BLaER1 treated with 17β-estradiol and CSF1 and Interleukin-3, amounts not matched to agents 10 nM and 100 nM (cell line): ENCODE results near the gene AKT3.
A peak's percentile ranks its signal among the peaks of the same experiment; 100 is the strongest.

Experiments used
- H3K27ac ChIP-seq, 11 experiments: shearing (Covaris generic); formaldehyde crosslinking; 2 replicates each; pipeline ENCODE4 v1.8.1; 2022
- H3K27me3 ChIP-seq, 11 experiments: shearing (Covaris generic); formaldehyde crosslinking; 2 replicates each; pipeline ENCODE4 v1.8.1; 2022
- H3K36me3 ChIP-seq, 11 experiments: shearing (Covaris generic); formaldehyde crosslinking; 2 replicates each; pipeline ENCODE4 v1.8.1; 2022
- H3K4me1 ChIP-seq, 10 experiments: shearing (Covaris generic); formaldehyde crosslinking; 2 replicates each; pipeline ENCODE4 v1.8.1; 2022
- H3K4me2 ChIP-seq, 11 experiments: shearing (Covaris generic); formaldehyde crosslinking; 2 replicates each; pipeline ENCODE4 v1.8.1; 2022
- H3K4me3 ChIP-seq, 10 experiments: shearing (Covaris generic); formaldehyde crosslinking; 2 replicates each; pipeline ENCODE4 v1.8.1; 2022
- H3K9ac ChIP-seq, 11 experiments: shearing (Covaris generic); formaldehyde crosslinking; 2 replicates each; pipeline ENCODE4 v1.8.1; 2022
- H3K9me3 ChIP-seq, 11 experiments: shearing (Covaris generic); formaldehyde crosslinking; replicated peaks in 1 of 11; 2 replicates each; pipeline ENCODE4 v1.8.1; 2022
- H4K20me1 ChIP-seq, 11 experiments: shearing (Covaris generic); formaldehyde crosslinking; 2 replicates each; pipeline ENCODE4 v1.8.1; 2022
- Cebpa-rat ChIP-seq, 11 experiments: shearing (Covaris generic); IDR thresholded peaks; 2 replicates each; pipeline ENCODE4 v1.8.1; 2022

Gene AKT3

GRCh38 chr1:243487649-243488227 is 362.3 kb downstream of the AKT3 start:
- peaks cover 9 to 15% (median 12%) of the 10 kb centered on the region in 11 experiments for H3K27me3 ChIP-seq
- no peak overlapping the region for H3K27ac ChIP-seq
- H3K4me1 ChIP-seq, result peaks cover 7 to 20% (median 17%) of the 10 kb centered on the region in 10 experiments
- H3K36me3 ChIP-seq, result peaks cover 0 to 49% (median 4%) of the 10 kb centered on the region in 11 experiments; a peak in 12 of 22 replicates
- no peak overlapping the region for H3K4me2 ChIP-seq
- peaks cover 0 to 10% (median 8%) of the 10 kb centered on the region in 11 experiments; a peak in 13 of 22 replicates for H3K9me3 ChIP-seq
- H4K20me1 ChIP-seq, result peaks cover 0 to 21% (median 0%) of the 10 kb centered on the region in 11 experiments; a peak in 7 of 22 replicates
- no peak overlapping the region for H3K4me3 ChIP-seq
- no peak for TF ChIP-seq Cebpa-rat (IDR thresholded peaks at IDR 0.05)
- no peak overlapping the region for H3K9ac ChIP-seq

GRCh38 chr1:243487036-243487648 is 362.9 kb downstream of the AKT3 start:
- Histone ChIP-seq H3K9me3 (peaks cover 0 to 9% (median 7%) of the 10 kb centered on the region in 11 experiments; a peak in 13 of 22 replicates), H3K9ac (no peak overlapping the region), H4K20me1 (peaks cover 0 to 25% (median 0%) of the 10 kb centered on the region in 11 experiments; a peak in 8 of 22 replicates), H3K4me2 (no peak overlapping the region), H3K27me3 (peaks cover 15 to 21% (median 18%) of the 10 kb centered on the region in 11 experiments), H3K4me3 (no peak overlapping the region), H3K36me3 (peaks cover 0 to 47% (median 4%) of the 10 kb centered on the region in 11 experiments; a peak in 12 of 22 replicates), H3K4me1 (peaks cover 13 to 24% (median 20%) of the 10 kb centered on the region in 10 experiments), H3K27ac (no peak overlapping the region)
- TF ChIP-seq Cebpa-rat (IDR thresholded peaks at IDR 0.05), result no peak

GRCh38 chr1:243483952-243484351 is 366.1 kb downstream of the AKT3 start:
- no peak overlapping the region for H3K9ac ChIP-seq

GRCh38 chr1:243483071-243483771 is 366.8 kb downstream of the AKT3 start:
- H3K27ac ChIP-seq, result peak overlapping the region in 10 of 11 experiments; percentile 31 to 72 (median 55); a peak in 19 of 22 replicates
- peak overlapping the region; percentile 50 to 69 (median 59) for H3K4me3 ChIP-seq

More at GRCh38 chr1:243483952-243484351, 366.1 kb downstream of the AKT3 start:
- Histone ChIP-seq H3K4me2 (peak overlapping the region in 6 of 11 experiments; percentile 90 to 99 (median 97); a peak in 8 of 22 replicates), H3K27ac (no peak overlapping the region), H3K9me3 (no peaks in the 10 kb centered on the region), H3K4me1 (peaks cover 18 to 26% (median 21%) of the 10 kb centered on the region in 10 experiments), H3K27me3 (peaks cover 19 to 33% (median 26%) of the 10 kb centered on the region in 11 experiments), H3K4me3 (no peak overlapping the region), H4K20me1 (peaks cover 0 to 25% (median 0%) of the 10 kb centered on the region in 11 experiments; a peak in 8 of 22 replicates), H3K36me3 (peaks cover 0 to 19% (median 0%) of the 10 kb centered on the region in 11 experiments; a peak in 9 of 22 replicates)
- no peak for TF ChIP-seq Cebpa-rat (IDR thresholded peaks at IDR 0.05)

GRCh38 chr1:243482141-243483022 is 367.7 kb downstream of the AKT3 start:
- no peaks in the 10 kb centered on the region for H3K9me3 ChIP-seq
- H3K36me3 ChIP-seq, result peaks cover 0 to 11% (median 0%) of the 10 kb centered on the region in 11 experiments; a peak in 5 of 22 replicates
- peaks cover 0 to 19% (median 0%) of the 10 kb centered on the region in 11 experiments; a peak in 8 of 22 replicates for H4K20me1 ChIP-seq
- no peak for TF ChIP-seq Cebpa-rat (IDR thresholded peaks at IDR 0.05)
- H3K4me1 ChIP-seq, result peaks cover 18 to 37% (median 26%) of the 10 kb centered on the region in 10 experiments
- peak overlapping the region; percentile 59 to 80 (median 73) for H3K9ac ChIP-seq
- peak overlapping the region; percentile 50 to 69 (median 59) for H3K4me3 ChIP-seq
- peak overlapping the region; percentile 90 to 99 (median 96) for H3K4me2 ChIP-seq
- H3K27me3 ChIP-seq, result peaks cover 19 to 33% (median 26%) of the 10 kb centered on the region in 11 experiments
- peak overlapping the region in 10 of 11 experiments; percentile 31 to 72 (median 55); a peak in 18 of 22 replicates for H3K27ac ChIP-seq

More at GRCh38 chr1:243483071-243483771, 366.8 kb downstream of the AKT3 start:
- H3K27me3 ChIP-seq, result peaks cover 19 to 33% (median 26%) of the 10 kb centered on the region in 11 experiments
- peaks cover 18 to 28% (median 21%) of the 10 kb centered on the region in 10 experiments for H3K4me1 ChIP-seq
- peaks cover 0 to 12% (median 0%) of the 10 kb centered on the region in 11 experiments; a peak in 5 of 22 replicates for H3K36me3 ChIP-seq
- H3K4me2 ChIP-seq, result peak overlapping the region; percentile 90 to 99 (median 96)
- no peaks in the 10 kb centered on the region for H3K9me3 ChIP-seq
- H4K20me1 ChIP-seq, result peaks cover 0 to 25% (median 0%) of the 10 kb centered on the region in 11 experiments; a peak in 8 of 22 replicates
- H3K9ac ChIP-seq, result peak overlapping the region; percentile 59 to 80 (median 73)
- no peak for TF ChIP-seq Cebpa-rat (IDR thresholded peaks at IDR 0.05)

GRCh38 chr1:243481101-243481500 is 368.9 kb downstream of the AKT3 start:
- H3K36me3 ChIP-seq, result peaks cover 0 to 11% (median 0%) of the 10 kb centered on the region in 11 experiments; a peak in 7 of 22 replicates
- H3K27ac ChIP-seq, result no peak overlapping the region
- no peak overlapping the region for H3K4me3 ChIP-seq
- H3K4me1 ChIP-seq, result peaks cover 18 to 45% (median 28%) of the 10 kb centered on the region in 10 experiments
- H3K4me2 ChIP-seq, result peak overlapping the region in 5 of 11 experiments; percentile 90 to 99 (median 96); a peak in 2 of 22 replicates
- no peak overlapping the region for H3K9ac ChIP-seq
- no peaks in the 10 kb centered on the region; a peak in 2 of 22 replicates for H3K9me3 ChIP-seq
- TF ChIP-seq Cebpa-rat (IDR thresholded peaks at IDR 0.05), result no peak
- H3K27me3 ChIP-seq, result peaks cover 19 to 33% (median 26%) of the 10 kb centered on the region in 11 experiments
- peaks cover 0 to 19% (median 0%) of the 10 kb centered on the region in 11 experiments; a peak in 8 of 22 replicates for H4K20me1 ChIP-seq

GRCh38 chr1:243477731-243478290 is 372.2 kb downstream of the AKT3 start:
- peaks cover 11 to 19% (median 15%) of the 10 kb centered on the region in 11 experiments for H3K27me3 ChIP-seq
- no peak overlapping the region for H3K9ac ChIP-seq
- 0 out of 22 replicates have a peak, but pooled peaks of 1 of the 11 experiments have one; percentile 30 for TF ChIP-seq Cebpa-rat (IDR thresholded peaks at IDR 0.05)
- peaks cover 21 to 54% (median 35%) of the 10 kb centered on the region in 10 experiments for H3K4me1 ChIP-seq
- H3K27ac ChIP-seq, result peak overlapping the region in 3 of 11 experiments; percentile 22 to 60 (median 31); a peak in 5 of 22 replicates
- no peaks in the 10 kb centered on the region; a peak in 2 of 22 replicates for H3K9me3 ChIP-seq
- H3K4me3 ChIP-seq, result no peak overlapping the region
- peaks cover 0 to 14% (median 0%) of the 10 kb centered on the region in 11 experiments; a peak in 7 of 22 replicates for H4K20me1 ChIP-seq
- H3K36me3 ChIP-seq, result peaks cover 0 to 22% (median 7%) of the 10 kb centered on the region in 11 experiments; a peak in 10 of 22 replicates
- peak overlapping the region in 6 of 11 experiments; percentile 9 to 65 (median 54); a peak in 10 of 22 replicates for H3K4me2 ChIP-seq
